ENCODE data around the gene PERP. TPM values are rescaled to one million over a fixed set of nuclear protein-coding genes. Genes with fewer than 3 reads are reported as not detected.

PERP gene
- total and polyA plus RNA-seq, 2 of the 8 experiments (the other 6 are each of a cell fraction or from before 2014, with no cell fraction given) = 21.0 to 26.7 TPM

GRCh38 chr6:138093632-138094031 lies 13.6 kb downstream of the PERP start:
- FAIRE-seq (no peak), DNase-seq (ENCODE audit: low read depth in 1 of 2, low spot score in 2 of 2) (no peak)
- Histone ChIP-seq H2BK12ac (ENCODE audit: low read depth, low read length) (no peak overlapping the region), H3K23me2 (ENCODE audit: low read depth, low read length) (no peaks in the 10 kb centered on the region), H2AK5ac (ENCODE audit: low read depth, low read length) (no peak overlapping the region), H2BK15ac (ENCODE audit: low read length) (no peak overlapping the region), H4K20me1 (replicated peaks in 1 of 2; ENCODE audit: control insufficient read depth in 1 of 2, insufficient read depth in 2 of 2, low read length in 2 of 2) (no peaks in the 10 kb centered on the region), H2BK20ac (ENCODE audit: low read length) (no peak overlapping the region), H3K4me1 (replicated peaks in 1 of 4; ENCODE audit: control insufficient read depth in 3 of 4, insufficient read depth in 4 of 4, low read length in 3 of 4) (no peaks in the 10 kb centered on the region), H3K4me3 (ENCODE audit: extremely low read depth in 1 of 4, insufficient read depth in 2 of 4, low read depth in 3 of 4, low read length in 4 of 4) (no peak overlapping the region), H3K27ac (ENCODE audit: low read depth, low read length) (no peak overlapping the region), H4K8ac (ENCODE audit: extremely low read depth, insufficient read depth, low read length) (no peak overlapping the region), H2AFZ (ENCODE audit: low read length) (no peak overlapping the region), H2BK120ac (replicated peaks; ENCODE audit: low read depth, low read length) (no peak overlapping the region), H2BK5ac (ENCODE audit: low read depth, low read length) (no peak overlapping the region), H3K23ac (ENCODE audit: insufficient read length) (no peak overlapping the region), H3K56ac (replicated peaks; ENCODE audit: insufficient read length, low read depth, low read length) (no peak overlapping the region), H3K9me3 (ENCODE audit: insufficient read depth in 2 of 2, low read depth in 1 of 2, low read length in 1 of 2) (no peaks in the 10 kb centered on the region), H3K79me1 (ENCODE audit: low read depth, low read length) (no peaks in the 10 kb centered on the region), H3K4me2 (ENCODE audit: insufficient read depth in 1 of 2, low read depth in 2 of 2, low read length in 2 of 2) (no peak overlapping the region), H3K36me3 (ENCODE audit: control insufficient read depth in 2 of 4, insufficient read depth in 4 of 4, low read length in 3 of 4) (peaks cover 0 to 20% (median 3%) of the 10 kb centered on the region in 4 experiments; a peak in 5 of 8 replicates), H3K18ac (ENCODE audit: extremely low read depth, low read length) (no peak overlapping the region), H3K14ac (ENCODE audit: insufficient read length) (no peak overlapping the region), H3K27me3 (replicated peaks in 1 of 4; ENCODE audit: control insufficient read depth in 3 of 4, extremely low read depth in 1 of 4, insufficient read depth in 3 of 4, low read length in 3 of 4) (no peaks in the 10 kb centered on the region), H4K5ac (ENCODE audit: insufficient read length, low read depth, low read length) (no peak overlapping the region), H3K9ac (replicated peaks in 1 of 4; ENCODE audit: extremely low read depth in 1 of 4, low read depth in 3 of 4, low read length in 3 of 4) (no peak overlapping the region), H3K4ac (replicated peaks; ENCODE audit: insufficient read length, low read depth, low read length) (no peak overlapping the region), H3K79me2 (ENCODE audit: control insufficient read depth in 1 of 2, insufficient read depth in 2 of 2, low read length in 2 of 2) (peaks cover 0 to 4% of the 10 kb centered on the region in 2 experiments; a peak in 1 of 4 replicates), H4K91ac (replicated peaks; ENCODE audit: insufficient read length, low read length) (no peak overlapping the region)
- TF ChIP-seq CEBPB (IDR thresholded peaks at IDR 0.05; ENCODE audit: low read depth, low read length) = no peak
- 89% methylated on average over 2 of the region's 2 CpGs; no CpG with 5 or more reads in 1 of the 2 experiments for WGBS, 2 experiments (ENCODE audit: extremely low coverage in 1 of 2, insufficient coverage in 1 of 2, insufficient read length in 1 of 2, insufficient replicate concordance in 2 of 2, low coverage in 1 of 2, low lambda C conversion rate in 2 of 2, missing lambda C conversion rate in 1 of 2)
- POLR2A ChIA-PET (ENCODE audit: partially characterized antibody) = interaction anchor here (2.2 kb wide), 1 partner anchor 12 kb away, joined by 6 read pairs; no protein-coding TSS in a partner anchor
- CTCF ChIA-PET (ENCODE audit: partially characterized antibody) = interaction anchor here (0.7 to 1.4 kb wide), 3 partner anchors 11 to 161 kb away, joined by 3 read pairs; no protein-coding TSS in a partner anchor
